Hepatocyte (in vitro differentiated cells): ENCODE data around the gene APAF1. TPM values are rescaled to one million over a fixed set of nuclear protein-coding genes. Genes with fewer than 3 reads are reported as not detected.

Experiments
- DNase-seq: peaks from one replicate; pipeline ENCODE4 v3.0.0-alpha.2; 2016; ENCODE audit warnings: low spot score
- H2AFZ ChIP-seq: fragments of 200-600 bp; sonication (generic); 2 replicates; pipeline ENCODE4 v1.6.0; 2016; ENCODE audit warnings: antibody characterized with exemption, mild to moderate bottlenecking
- H3K27ac ChIP-seq: fragments of 200-600 bp; sonication (generic); 2 replicates; pipeline ENCODE4 v1.5.1; 2016; ENCODE audit warnings: mild to moderate bottlenecking
- H3K27me3 ChIP-seq: fragments of 200-600 bp; sonication (generic); 2 replicates; pipeline ENCODE4 v1.6.1; 2016
- H3K36me3 ChIP-seq: fragments of 200-600 bp; sonication (generic); replicated peaks from 2 replicates; pipeline ENCODE4 v1.5.1; 2016; ENCODE audit warnings: low read depth; ENCODE audit not compliant: insufficient read depth
- H3K4me1 ChIP-seq: fragments of 200-600 bp; sonication (generic); 2 replicates; pipeline ENCODE4 v1.5.1; 2016; ENCODE audit warnings: mild to moderate bottlenecking, moderate library complexity; ENCODE audit not compliant: insufficient read depth
- H3K4me2 ChIP-seq: fragments of 200-600 bp; sonication (generic); 2 replicates; pipeline ENCODE4 v1.6.0; 2016
- H3K4me3 ChIP-seq: fragments of 200-600 bp; sonication (generic); 2 replicates; pipeline ENCODE4 v1.5.1; 2016; ENCODE audit warnings: mild to moderate bottlenecking
- H3K79me2 ChIP-seq: fragments of 200-600 bp; sonication (generic); 2 replicates; pipeline ENCODE4 v1.6.0; 2017; ENCODE audit warnings: mild to moderate bottlenecking
- H3K9me2 ChIP-seq: fragments of 200-600 bp; sonication (generic); replicated peaks from 2 replicates; pipeline ENCODE4 v1.6.0; 2017; ENCODE audit warnings: mild to moderate bottlenecking; ENCODE audit not compliant: insufficient read depth
- H3K9me3 ChIP-seq: fragments of 200-600 bp; sonication (generic); 2 replicates; pipeline ENCODE4 v1.5.1; 2016; ENCODE audit warnings: low read depth, mild to moderate bottlenecking
- H4K20me1 ChIP-seq: fragments of 200-600 bp; sonication (generic); 2 replicates; pipeline ENCODE4 v1.6.0; 2016; ENCODE audit warnings: mild to moderate bottlenecking; ENCODE audit not compliant: insufficient read depth, poor library complexity, severe bottlenecking
- CTCF ChIP-seq: fragments of 200-600 bp; sonication (generic); IDR thresholded peaks from 2 replicates; pipeline ENCODE4 v1.5.1; 2016; ENCODE audit warnings: antibody characterized with exemption, mild to moderate bottlenecking; ENCODE audit not compliant: poor library complexity
- EZH2 ChIP-seq: fragments of 200-600 bp; sonication (generic); IDR thresholded peaks from 2 replicates; pipeline ENCODE4 v1.6.1; 2016; ENCODE audit warnings: antibody characterized with exemption, mild to moderate bottlenecking, borderline replicate concordance
- EZH2phosphoT487 ChIP-seq: fragments of 200-600 bp; sonication (generic); IDR thresholded peaks from one replicate; pipeline ENCODE4 v1.6.1; 2018; ENCODE audit warnings: antibody characterized with exemption, mild to moderate bottlenecking, low read depth, moderate library complexity; ENCODE audit not compliant: unreplicated experiment, severe bottlenecking
- WGBS: methylation state at CpG from one replicate; pipeline ENCODE4 v1.1.6; 2016; ENCODE audit warnings: low lambda C conversion rate; ENCODE audit errors: missing lambda C conversion rate; 5-methylcytosine and 5-hydroxymethylcytosine counted together
- polyA plus RNA-seq: library from polyadenylated mRNA; unstranded; fragments of >200 nt; fragmentation: Nextera tagmentation; extraction: Ambion mirVana; gene quantifications from 2 replicates; pipeline ENCODE4 v1.2.1, GENCODE V29; 2016
- total RNA-seq: library from RNA; depleted of rRNA; stranded (reverse); fragments of >200 nt; gene quantifications from 2 replicates; pipeline ENCODE4 v1.2.3, GENCODE V29; 2014

The APAF1 gene
- total and polyA plus RNA-seq, 2 experiments from 2014 or later = 6.8 to 26.4 TPM

GRCh38 chr12:98674841-98675240 lies 29.8 kb downstream of the APAF1 start:
- H3K4me1 ChIP-seq = no peaks in the 10 kb centered on the region
- H2AFZ ChIP-seq = no peak overlapping the region
- DNase-seq = no peak
- H3K9me2 ChIP-seq = no peaks in the 10 kb centered on the region
- H3K27ac ChIP-seq = no peak overlapping the region
- TF ChIP-seq EZH2phosphoT487 (no peak), CTCF (no peak), EZH2 (no peak)
- no peak overlapping the region for H3K4me3 ChIP-seq
- H3K79me2 ChIP-seq = no peaks in the 10 kb centered on the region
- H4K20me1 ChIP-seq = no peaks in the 10 kb centered on the region
- H3K36me3 ChIP-seq = no peaks in the 10 kb centered on the region
- no peaks in the 10 kb centered on the region for H3K27me3 ChIP-seq
- H3K9me3 ChIP-seq = no peaks in the 10 kb centered on the region
- H3K4me2 ChIP-seq = no peak overlapping the region

- H3K27ac ChIP-seq = no peak overlapping the region
- H3K27me3 ChIP-seq = no peaks in the 10 kb centered on the region
- H3K4me2 ChIP-seq = no peak overlapping the region
- no peaks in the 10 kb centered on the region for H4K20me1 ChIP-seq
- no peaks in the 10 kb centered on the region for H3K36me3 ChIP-seq
- DNase-seq = no peak
- H3K9me2 ChIP-seq = no peaks in the 10 kb centered on the region
- TF ChIP-seq EZH2 (no peak), EZH2phosphoT487 (no peak), CTCF (no peak)
- whole genome bisulfite sequencing = 92% methylated on average over 15 of the region's 15 CpGs
- no peaks in the 10 kb centered on the region for H3K79me2 ChIP-seq
- no peak overlapping the region for H3K4me3 ChIP-seq
- no peaks in the 10 kb centered on the region for H3K9me3 ChIP-seq
- H3K4me1 ChIP-seq = no peaks in the 10 kb centered on the region
- H2AFZ ChIP-seq = no peak overlapping the region
Observed at GRCh38 chr12:98678236-98678945, 33.3 kb downstream of the APAF1 start.

GRCh38 chr12:98678946-98679610 lies 34.0 kb downstream of the APAF1 start:
- Histone ChIP-seq H3K27me3 (no peaks in the 10 kb centered on the region), H3K4me2 (no peak overlapping the region), H4K20me1 (no peaks in the 10 kb centered on the region), H3K9me3 (no peaks in the 10 kb centered on the region), H3K4me1 (no peaks in the 10 kb centered on the region), H3K79me2 (no peaks in the 10 kb centered on the region), H3K27ac (no peak overlapping the region), H2AFZ (no peak overlapping the region), H3K4me3 (no peak overlapping the region), H3K9me2 (no peaks in the 10 kb centered on the region), H3K36me3 (no peaks in the 10 kb centered on the region)
- DNase-seq = no peak
- TF ChIP-seq EZH2 (no peak), EZH2phosphoT487 (no peak), CTCF (no peak)
- WGBS = 95% methylated on average over 7 of the region's 7 CpGs
